ENCODE measurements around the gene DNAH17. TPM values are rescaled to one million over a fixed set of nuclear protein-coding genes. Genes with fewer than 3 reads are reported as not detected.

DNAH17 gene
- total and polyA plus RNA-seq, 2 of the 8 experiments (the other 6 are each of a cell fraction or from before 2014, with no cell fraction given), result 0.14 to 0.67 TPM

DNA sequence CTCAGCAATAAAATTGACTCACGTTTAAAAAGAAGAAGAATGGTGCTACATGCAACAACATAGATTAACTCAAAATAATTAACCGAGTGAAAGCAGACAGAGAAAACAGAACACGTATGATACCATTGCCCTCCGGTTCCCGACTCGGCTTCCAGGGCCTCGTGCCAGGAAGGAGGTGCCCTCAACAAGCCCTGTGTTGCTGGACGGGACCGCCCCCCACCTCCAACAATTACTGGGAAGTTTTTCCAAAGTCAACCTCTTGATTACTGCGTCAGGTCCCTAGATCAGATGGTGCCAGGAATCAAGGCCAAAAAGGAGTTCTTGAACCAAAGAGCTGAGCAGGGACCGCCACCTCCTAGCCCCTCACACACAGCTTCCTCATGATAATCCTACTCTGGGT lies 20.4 kb downstream of the DNAH17 start (continued):
- TF ChIP-seq, protein P1, sequence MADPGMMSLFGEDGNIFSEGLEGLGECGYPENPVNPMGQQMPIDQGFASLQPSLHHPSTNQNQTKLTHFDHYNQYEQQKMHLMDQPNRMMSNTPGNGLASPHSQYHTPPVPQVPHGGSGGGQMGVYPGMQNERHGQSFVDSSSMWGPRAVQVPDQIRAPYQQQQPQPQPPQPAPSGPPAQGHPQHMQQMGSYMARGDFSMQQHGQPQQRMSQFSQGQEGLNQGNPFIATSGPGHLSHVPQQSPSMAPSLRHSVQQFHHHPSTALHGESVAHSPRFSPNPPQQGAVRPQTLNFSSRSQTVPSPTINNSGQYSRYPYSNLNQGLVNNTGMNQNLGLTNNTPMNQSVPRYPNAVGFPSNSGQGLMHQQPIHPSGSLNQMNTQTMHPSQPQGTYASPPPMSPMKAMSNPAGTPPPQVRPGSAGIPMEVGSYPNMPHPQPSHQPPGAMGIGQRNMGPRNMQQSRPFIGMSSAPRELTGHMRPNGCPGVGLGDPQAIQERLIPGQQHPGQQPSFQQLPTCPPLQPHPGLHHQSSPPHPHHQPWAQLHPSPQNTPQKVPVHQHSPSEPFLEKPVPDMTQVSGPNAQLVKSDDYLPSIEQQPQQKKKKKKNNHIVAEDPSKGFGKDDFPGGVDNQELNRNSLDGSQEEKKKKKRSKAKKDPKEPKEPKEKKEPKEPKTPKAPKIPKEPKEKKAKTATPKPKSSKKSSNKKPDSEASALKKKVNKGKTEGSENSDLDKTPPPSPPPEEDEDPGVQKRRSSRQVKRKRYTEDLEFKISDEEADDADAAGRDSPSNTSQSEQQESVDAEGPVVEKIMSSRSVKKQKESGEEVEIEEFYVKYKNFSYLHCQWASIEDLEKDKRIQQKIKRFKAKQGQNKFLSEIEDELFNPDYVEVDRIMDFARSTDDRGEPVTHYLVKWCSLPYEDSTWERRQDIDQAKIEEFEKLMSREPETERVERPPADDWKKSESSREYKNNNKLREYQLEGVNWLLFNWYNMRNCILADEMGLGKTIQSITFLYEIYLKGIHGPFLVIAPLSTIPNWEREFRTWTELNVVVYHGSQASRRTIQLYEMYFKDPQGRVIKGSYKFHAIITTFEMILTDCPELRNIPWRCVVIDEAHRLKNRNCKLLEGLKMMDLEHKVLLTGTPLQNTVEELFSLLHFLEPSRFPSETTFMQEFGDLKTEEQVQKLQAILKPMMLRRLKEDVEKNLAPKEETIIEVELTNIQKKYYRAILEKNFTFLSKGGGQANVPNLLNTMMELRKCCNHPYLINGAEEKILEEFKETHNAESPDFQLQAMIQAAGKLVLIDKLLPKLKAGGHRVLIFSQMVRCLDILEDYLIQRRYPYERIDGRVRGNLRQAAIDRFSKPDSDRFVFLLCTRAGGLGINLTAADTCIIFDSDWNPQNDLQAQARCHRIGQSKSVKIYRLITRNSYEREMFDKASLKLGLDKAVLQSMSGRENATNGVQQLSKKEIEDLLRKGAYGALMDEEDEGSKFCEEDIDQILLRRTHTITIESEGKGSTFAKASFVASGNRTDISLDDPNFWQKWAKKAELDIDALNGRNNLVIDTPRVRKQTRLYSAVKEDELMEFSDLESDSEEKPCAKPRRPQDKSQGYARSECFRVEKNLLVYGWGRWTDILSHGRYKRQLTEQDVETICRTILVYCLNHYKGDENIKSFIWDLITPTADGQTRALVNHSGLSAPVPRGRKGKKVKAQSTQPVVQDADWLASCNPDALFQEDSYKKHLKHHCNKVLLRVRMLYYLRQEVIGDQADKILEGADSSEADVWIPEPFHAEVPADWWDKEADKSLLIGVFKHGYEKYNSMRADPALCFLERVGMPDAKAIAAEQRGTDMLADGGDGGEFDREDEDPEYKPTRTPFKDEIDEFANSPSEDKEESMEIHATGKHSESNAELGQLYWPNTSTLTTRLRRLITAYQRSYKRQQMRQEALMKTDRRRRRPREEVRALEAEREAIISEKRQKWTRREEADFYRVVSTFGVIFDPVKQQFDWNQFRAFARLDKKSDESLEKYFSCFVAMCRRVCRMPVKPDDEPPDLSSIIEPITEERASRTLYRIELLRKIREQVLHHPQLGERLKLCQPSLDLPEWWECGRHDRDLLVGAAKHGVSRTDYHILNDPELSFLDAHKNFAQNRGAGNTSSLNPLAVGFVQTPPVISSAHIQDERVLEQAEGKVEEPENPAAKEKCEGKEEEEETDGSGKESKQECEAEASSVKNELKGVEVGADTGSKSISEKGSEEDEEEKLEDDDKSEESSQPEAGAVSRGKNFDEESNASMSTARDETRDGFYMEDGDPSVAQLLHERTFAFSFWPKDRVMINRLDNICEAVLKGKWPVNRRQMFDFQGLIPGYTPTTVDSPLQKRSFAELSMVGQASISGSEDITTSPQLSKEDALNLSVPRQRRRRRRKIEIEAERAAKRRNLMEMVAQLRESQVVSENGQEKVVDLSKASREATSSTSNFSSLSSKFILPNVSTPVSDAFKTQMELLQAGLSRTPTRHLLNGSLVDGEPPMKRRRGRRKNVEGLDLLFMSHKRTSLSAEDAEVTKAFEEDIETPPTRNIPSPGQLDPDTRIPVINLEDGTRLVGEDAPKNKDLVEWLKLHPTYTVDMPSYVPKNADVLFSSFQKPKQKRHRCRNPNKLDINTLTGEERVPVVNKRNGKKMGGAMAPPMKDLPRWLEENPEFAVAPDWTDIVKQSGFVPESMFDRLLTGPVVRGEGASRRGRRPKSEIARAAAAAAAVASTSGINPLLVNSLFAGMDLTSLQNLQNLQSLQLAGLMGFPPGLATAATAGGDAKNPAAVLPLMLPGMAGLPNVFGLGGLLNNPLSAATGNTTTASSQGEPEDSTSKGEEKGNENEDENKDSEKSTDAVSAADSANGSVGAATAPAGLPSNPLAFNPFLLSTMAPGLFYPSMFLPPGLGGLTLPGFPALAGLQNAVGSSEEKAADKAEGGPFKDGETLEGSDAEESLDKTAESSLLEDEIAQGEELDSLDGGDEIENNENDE (IDR thresholded peaks at IDR 0.05; ENCODE audit: insufficient replicate concordance, low read length), result no peak
- TF ChIP-seq SP4 (IDR thresholded peaks at IDR 0.05; ENCODE audit: low read length) (no peak), RNF2 (IDR thresholded peaks at IDR 0.05; ENCODE audit: borderline replicate concordance, low read depth, low read length, missing control alignments, poor library complexity, severe bottlenecking) (no peak), EP300 (IDR thresholded peaks at IDR 0.05; ENCODE audit: borderline replicate concordance in 1 of 2, low read depth in 2 of 2, low read length in 2 of 2) (no peak), BCL11A (IDR thresholded peaks at IDR 0.05; ENCODE audit: low read depth in 2 of 2, low read length in 2 of 2) (no peak)
- TF ChIP-seq, protein P2, sequence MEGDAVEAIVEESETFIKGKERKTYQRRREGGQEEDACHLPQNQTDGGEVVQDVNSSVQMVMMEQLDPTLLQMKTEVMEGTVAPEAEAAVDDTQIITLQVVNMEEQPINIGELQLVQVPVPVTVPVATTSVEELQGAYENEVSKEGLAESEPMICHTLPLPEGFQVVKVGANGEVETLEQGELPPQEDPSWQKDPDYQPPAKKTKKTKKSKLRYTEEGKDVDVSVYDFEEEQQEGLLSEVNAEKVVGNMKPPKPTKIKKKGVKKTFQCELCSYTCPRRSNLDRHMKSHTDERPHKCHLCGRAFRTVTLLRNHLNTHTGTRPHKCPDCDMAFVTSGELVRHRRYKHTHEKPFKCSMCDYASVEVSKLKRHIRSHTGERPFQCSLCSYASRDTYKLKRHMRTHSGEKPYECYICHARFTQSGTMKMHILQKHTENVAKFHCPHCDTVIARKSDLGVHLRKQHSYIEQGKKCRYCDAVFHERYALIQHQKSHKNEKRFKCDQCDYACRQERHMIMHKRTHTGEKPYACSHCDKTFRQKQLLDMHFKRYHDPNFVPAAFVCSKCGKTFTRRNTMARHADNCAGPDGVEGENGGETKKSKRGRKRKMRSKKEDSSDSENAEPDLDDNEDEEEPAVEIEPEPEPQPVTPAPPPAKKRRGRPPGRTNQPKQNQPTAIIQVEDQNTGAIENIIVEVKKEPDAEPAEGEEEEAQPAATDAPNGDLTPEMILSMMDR (IDR thresholded peaks at IDR 0.05; ENCODE audit: control extremely low read depth in 1 of 3, insufficient read depth in 1 of 3, low read depth in 1 of 3, low read length in 3 of 3), result no peak
